ENCODE measurements around the gene CTNNAL1.
"Not testable (repeated sequence)": the region's sequence is repeated elsewhere in the genome, so short reads cannot be mapped to it uniquely, and the experiment has no call there.

CTNNAL1 gene

GRCh38 chr9:109053121-109053520 lies 39.8 kb upstream of the CTNNAL1 start:
- H3K36me3 ChIP-seq (replicated peaks in 1 of 2; ENCODE audit: control insufficient read depth in 2 of 2, insufficient read depth in 2 of 2, low read length in 2 of 2): peaks cover 30 to 96% of the 10 kb centered on the region in 2 donors
- WGBS, 2 donors (ENCODE audit: extremely low coverage in 2 of 2, insufficient read length in 2 of 2, insufficient replicate concordance in 1 of 2): no CpG with 5 or more reads among the region's 4 CpGs
- H3K23ac ChIP-seq (ENCODE audit: low read depth, low read length, poor library complexity): not testable (repeated sequence)

GRCh38 chr9:109052416-109052815 lies 39.1 kb upstream of the CTNNAL1 start:
- H2AFZ ChIP-seq (ENCODE audit: low read length): no peak overlapping the region

More at GRCh38 chr9:109053121-109053520, 39.8 kb upstream of the CTNNAL1 start:
- not testable (repeated sequence) for DNase-seq (ENCODE audit: low spot score); H3K79me1 ChIP-seq (ENCODE audit: low read depth, low read length); H3K9ac ChIP-seq (ENCODE audit: low read depth, low read length, poor library complexity); H2BK5ac ChIP-seq (ENCODE audit: low read length); H2BK120ac ChIP-seq (ENCODE audit: low read depth, low read length); H3K9me3 ChIP-seq (replicated peaks in 1 of 2; ENCODE audit: control insufficient read depth in 2 of 2, insufficient read depth in 1 of 2, low read depth in 1 of 2, low read length in 2 of 2); H3K18ac ChIP-seq (ENCODE audit: low read length); H3K27ac ChIP-seq (replicated peaks; ENCODE audit: low read length); H3K4me3 ChIP-seq (ENCODE audit: low read length in 2 of 2); H2BK15ac ChIP-seq (ENCODE audit: low read length); H2BK12ac ChIP-seq (ENCODE audit: low read length); H3K4ac ChIP-seq (ENCODE audit: low read length); H3K14ac ChIP-seq (ENCODE audit: low read length); H4K91ac ChIP-seq (ENCODE audit: low read depth, low read length, poor library complexity); H3K27me3 ChIP-seq (ENCODE audit: control insufficient read depth in 3 of 3, insufficient read depth in 3 of 3, low read depth in 1 of 3, low read length in 3 of 3); H2AFZ ChIP-seq (ENCODE audit: low read length); H3K4me1 ChIP-seq (ENCODE audit: control insufficient read depth in 2 of 2, insufficient read depth in 1 of 2, low read depth in 1 of 2, low read length in 2 of 2); H4K8ac ChIP-seq (ENCODE audit: low read depth, low read length); H3K4me2 ChIP-seq (ENCODE audit: insufficient read depth, low read length, poor library complexity, severe bottlenecking); H2AK5ac ChIP-seq (ENCODE audit: low read depth, low read length)

GRCh38 chr9:109051733-109052132 lies 38.4 kb upstream of the CTNNAL1 start:
- no peak overlapping the region for H2BK120ac ChIP-seq (ENCODE audit: low read depth, low read length)
- H3K4me1 ChIP-seq (ENCODE audit: control insufficient read depth in 2 of 2, insufficient read depth in 1 of 2, low read depth in 1 of 2, low read length in 2 of 2): no peaks in the 10 kb centered on the region
- H3K18ac ChIP-seq (ENCODE audit: low read length): no peak overlapping the region
- H3K4ac ChIP-seq (ENCODE audit: low read length): no peak overlapping the region
- DNase-seq (ENCODE audit: low spot score): no peak
- H3K9me3 ChIP-seq (replicated peaks in 1 of 2; ENCODE audit: control insufficient read depth in 2 of 2, insufficient read depth in 1 of 2, low read depth in 1 of 2, low read length in 2 of 2): no peaks in the 10 kb centered on the region
- no peak overlapping the region for H3K9ac ChIP-seq (ENCODE audit: low read depth, low read length, poor library complexity)
- no CpG with 5 or more reads among the region's 1 CpG for WGBS, 2 donors (ENCODE audit: extremely low coverage in 2 of 2, insufficient read length in 2 of 2, insufficient replicate concordance in 1 of 2)
- peaks cover 35 to 97% of the 10 kb centered on the region in 2 donors for H3K36me3 ChIP-seq (replicated peaks in 1 of 2; ENCODE audit: control insufficient read depth in 2 of 2, insufficient read depth in 2 of 2, low read length in 2 of 2)
- no peak overlapping the region for H3K4me3 ChIP-seq (ENCODE audit: low read length in 2 of 2)
- no peak overlapping the region for H3K14ac ChIP-seq (ENCODE audit: low read length)
- no peak overlapping the region for H2BK15ac ChIP-seq (ENCODE audit: low read length)
- no peak overlapping the region for H3K23ac ChIP-seq (ENCODE audit: low read depth, low read length, poor library complexity)
- H4K91ac ChIP-seq (ENCODE audit: low read depth, low read length, poor library complexity): no peak overlapping the region
- no peak overlapping the region for H2BK12ac ChIP-seq (ENCODE audit: low read length)
- no peaks in the 10 kb centered on the region for H3K79me1 ChIP-seq (ENCODE audit: low read depth, low read length)
- H3K4me2 ChIP-seq (ENCODE audit: insufficient read depth, low read length, poor library complexity, severe bottlenecking): no peak overlapping the region
- no peak overlapping the region for H2AFZ ChIP-seq (ENCODE audit: low read length)
- no peak overlapping the region for H2AK5ac ChIP-seq (ENCODE audit: low read depth, low read length)
- no peaks in the 10 kb centered on the region for H3K27me3 ChIP-seq (ENCODE audit: control insufficient read depth in 3 of 3, insufficient read depth in 3 of 3, low read depth in 1 of 3, low read length in 3 of 3)
- no peak overlapping the region for H2BK5ac ChIP-seq (ENCODE audit: low read length)
- H3K27ac ChIP-seq (replicated peaks; ENCODE audit: low read length): no peak overlapping the region
- no peak overlapping the region for H4K8ac ChIP-seq (ENCODE audit: low read depth, low read length)

More at GRCh38 chr9:109052416-109052815, 39.1 kb upstream of the CTNNAL1 start:
- no peak overlapping the region for H4K91ac ChIP-seq (ENCODE audit: low read depth, low read length, poor library complexity)
- no peak overlapping the region for H3K4me2 ChIP-seq (ENCODE audit: insufficient read depth, low read length, poor library complexity, severe bottlenecking)
- WGBS, 2 donors (ENCODE audit: extremely low coverage in 2 of 2, insufficient read length in 2 of 2, insufficient replicate concordance in 1 of 2): no CpG with 5 or more reads among the region's 2 CpGs
- H4K8ac ChIP-seq (ENCODE audit: low read depth, low read length): no peak overlapping the region
- H3K23ac ChIP-seq (ENCODE audit: low read depth, low read length, poor library complexity): no peak overlapping the region
- H3K14ac ChIP-seq (ENCODE audit: low read length): no peak overlapping the region
- H2BK12ac ChIP-seq (ENCODE audit: low read length): no peak overlapping the region
- no peak overlapping the region for H2BK120ac ChIP-seq (ENCODE audit: low read depth, low read length)
- H2AK5ac ChIP-seq (ENCODE audit: low read depth, low read length): no peak overlapping the region
- no peak overlapping the region for H3K18ac ChIP-seq (ENCODE audit: low read length)
- no peaks in the 10 kb centered on the region for H3K27me3 ChIP-seq (ENCODE audit: control insufficient read depth in 3 of 3, insufficient read depth in 3 of 3, low read depth in 1 of 3, low read length in 3 of 3)
- no peak overlapping the region for H2BK5ac ChIP-seq (ENCODE audit: low read length)
- H3K79me1 ChIP-seq (ENCODE audit: low read depth, low read length): no peaks in the 10 kb centered on the region
- no peak overlapping the region for H3K9ac ChIP-seq (ENCODE audit: low read depth, low read length, poor library complexity)
- H3K27ac ChIP-seq (replicated peaks; ENCODE audit: low read length): no peak overlapping the region
- DNase-seq (ENCODE audit: low spot score): no peak
- H3K36me3 ChIP-seq (replicated peaks in 1 of 2; ENCODE audit: control insufficient read depth in 2 of 2, insufficient read depth in 2 of 2, low read length in 2 of 2): peaks cover 33 to 97% of the 10 kb centered on the region in 2 donors
- H3K4me3 ChIP-seq (ENCODE audit: low read length in 2 of 2): no peak overlapping the region
- H3K9me3 ChIP-seq (replicated peaks in 1 of 2; ENCODE audit: control insufficient read depth in 2 of 2, insufficient read depth in 1 of 2, low read depth in 1 of 2, low read length in 2 of 2): no peaks in the 10 kb centered on the region
- no peak overlapping the region for H3K4ac ChIP-seq (ENCODE audit: low read length)
- H2BK15ac ChIP-seq (ENCODE audit: low read length): no peak overlapping the region
- H3K4me1 ChIP-seq (ENCODE audit: control insufficient read depth in 2 of 2, insufficient read depth in 1 of 2, low read depth in 1 of 2, low read length in 2 of 2): no peaks in the 10 kb centered on the region

- Histone ChIP-seq H3K9me3 (replicated peaks in 1 of 2; ENCODE audit: control insufficient read depth in 2 of 2, insufficient read depth in 1 of 2, low read depth in 1 of 2, low read length in 2 of 2) (no peaks in the 10 kb centered on the region), H3K36me3 (replicated peaks in 1 of 2; ENCODE audit: control insufficient read depth in 2 of 2, insufficient read depth in 2 of 2, low read length in 2 of 2) (peaks cover 36 to 100% of the 10 kb centered on the region in 2 donors), H3K4me1 (ENCODE audit: control insufficient read depth in 2 of 2, insufficient read depth in 1 of 2, low read depth in 1 of 2, low read length in 2 of 2) (no peaks in the 10 kb centered on the region), H3K79me1 (ENCODE audit: low read depth, low read length) (no peaks in the 10 kb centered on the region), H2AK5ac (ENCODE audit: low read depth, low read length) (no peak overlapping the region), H3K9ac (ENCODE audit: low read depth, low read length, poor library complexity) (no peak overlapping the region), H3K4me2 (ENCODE audit: insufficient read depth, low read length, poor library complexity, severe bottlenecking) (no peak overlapping the region), H2BK12ac (ENCODE audit: low read length) (no peak overlapping the region), H2AFZ (ENCODE audit: low read length) (no peak overlapping the region), H3K14ac (ENCODE audit: low read length) (no peak overlapping the region), H3K4ac (ENCODE audit: low read length) (no peak overlapping the region), H3K23ac (ENCODE audit: low read depth, low read length, poor library complexity) (no peak overlapping the region), H3K27me3 (ENCODE audit: control insufficient read depth in 3 of 3, insufficient read depth in 3 of 3, low read depth in 1 of 3, low read length in 3 of 3) (no peaks in the 10 kb centered on the region), H3K18ac (ENCODE audit: low read length) (no peak overlapping the region), H3K27ac (replicated peaks; ENCODE audit: low read length) (no peak overlapping the region), H2BK5ac (ENCODE audit: low read length) (no peak overlapping the region), H3K4me3 (ENCODE audit: low read length in 2 of 2) (no peak overlapping the region), H4K91ac (ENCODE audit: low read depth, low read length, poor library complexity) (no peak overlapping the region), H2BK15ac (ENCODE audit: low read length) (no peak overlapping the region), H2BK120ac (ENCODE audit: low read depth, low read length) (no peak overlapping the region), H4K8ac (ENCODE audit: low read depth, low read length) (no peak overlapping the region)
- WGBS, 2 donors (ENCODE audit: extremely low coverage in 2 of 2, insufficient read length in 2 of 2, insufficient replicate concordance in 1 of 2): no CpG with 5 or more reads among the region's 7 CpGs
- no peak for DNase-seq (ENCODE audit: low spot score)
Measured at GRCh38 chr9:109050444-109050843, 37.1 kb upstream of the CTNNAL1 start.

All from neuronal stem cell (in vitro differentiated cells).